ENCODE data around the gene KIAA0040. TPM values are rescaled to one million over a fixed set of nuclear protein-coding genes. Genes with fewer than 3 reads are reported as not detected.

Gene KIAA0040
- polyA plus RNA-seq, 1 donor from 2014 or later = not detected

GRCh38 chr1:175124861-175125260 lies 67.7 kb downstream of the KIAA0040 start:
- Histone ChIP-seq H3K79me2 (replicated peaks; ENCODE audit: insufficient read depth, low read length) (no peaks in the 10 kb centered on the region), H3K27me3 (ENCODE audit: insufficient read depth, low read depth, low read length) (peaks cover 5% of the 10 kb centered on the region), H3F3A (ENCODE audit: insufficient read depth, low read length, poor library complexity, severe bottlenecking) (no peaks in the 10 kb centered on the region), H3K9me3 (ENCODE audit: low read length) (no peaks in the 10 kb centered on the region), H2AFZ (ENCODE audit: low read depth, low read length) (no peak overlapping the region), H4K20me1 (ENCODE audit: insufficient read depth) (no peaks in the 10 kb centered on the region), H3K36me3 (ENCODE audit: insufficient read depth, low read length) (no peaks in the 10 kb centered on the region), H3K9ac (ENCODE audit: low read length) (no peak overlapping the region), H3K9me2 (ENCODE audit: insufficient read depth, low read length) (no peaks in the 10 kb centered on the region), H3K27ac (ENCODE audit: low read length) (no peak overlapping the region), H3K4me2 (ENCODE audit: low read length) (no peak overlapping the region), H3K4me3 (ENCODE audit: low read length) (no peak overlapping the region)
- TF ChIP-seq MXI1 (conservative IDR thresholded peaks at IDR 0.05; ENCODE audit: poor library complexity, severe bottlenecking) = no peak
- no peak for TF ChIP-seq CTCF (IDR thresholded peaks at IDR 0.05; ENCODE audit: poor library complexity, severe bottlenecking)
- TF ChIP-seq SMC3 (conservative IDR thresholded peaks at IDR 0.05; ENCODE audit: poor library complexity) = no peak
- TF ChIP-seq POLR2AphosphoS5 (IDR thresholded peaks at IDR 0.05) = no peak
- TF ChIP-seq EP300 (conservative IDR thresholded peaks at IDR 0.05; ENCODE audit: poor library complexity, severe bottlenecking) = no peak
- no peak for TF ChIP-seq RAD21 (conservative IDR thresholded peaks at IDR 0.05)
- no peak for TF ChIP-seq EZH2 (IDR thresholded peaks at IDR 0.05; ENCODE audit: borderline replicate concordance, insufficient read depth, low read length, poor library complexity, severe bottlenecking)
- TF ChIP-seq REST (IDR thresholded peaks at IDR 0.05; ENCODE audit: borderline replicate concordance) = no peak
- TF ChIP-seq TAF1 (IDR thresholded peaks at IDR 0.05; ENCODE audit: low read depth) = no peak

GRCh38 chr1:175120511-175120910 lies 72.1 kb downstream of the KIAA0040 start:
- Histone ChIP-seq H3K9me2 (ENCODE audit: insufficient read depth, low read length) (no peaks in the 10 kb centered on the region), H3K4me3 (ENCODE audit: low read length) (no peak overlapping the region), H3K79me2 (replicated peaks; ENCODE audit: insufficient read depth, low read length) (no peaks in the 10 kb centered on the region), H3F3A (ENCODE audit: insufficient read depth, low read length, poor library complexity, severe bottlenecking) (no peaks in the 10 kb centered on the region), H3K4me2 (ENCODE audit: low read length) (no peak overlapping the region), H3K36me3 (ENCODE audit: insufficient read depth, low read length) (no peaks in the 10 kb centered on the region), H2AFZ (ENCODE audit: low read depth, low read length) (no peak overlapping the region), H4K20me1 (ENCODE audit: insufficient read depth) (no peaks in the 10 kb centered on the region), H3K9ac (ENCODE audit: low read length) (no peak overlapping the region), H3K27me3 (ENCODE audit: insufficient read depth, low read depth, low read length) (no peaks in the 10 kb centered on the region), H3K9me3 (ENCODE audit: low read length) (no peaks in the 10 kb centered on the region), H3K27ac (ENCODE audit: low read length) (no peak overlapping the region)
- TF ChIP-seq EP300 (conservative IDR thresholded peaks at IDR 0.05; ENCODE audit: poor library complexity, severe bottlenecking) (no peak), CTCF (IDR thresholded peaks at IDR 0.05; ENCODE audit: poor library complexity, severe bottlenecking) (no peak), RAD21 (conservative IDR thresholded peaks at IDR 0.05) (no peak), POLR2AphosphoS5 (IDR thresholded peaks at IDR 0.05) (no peak), MXI1 (conservative IDR thresholded peaks at IDR 0.05; ENCODE audit: poor library complexity, severe bottlenecking) (no peak), EZH2 (IDR thresholded peaks at IDR 0.05; ENCODE audit: borderline replicate concordance, insufficient read depth, low read length, poor library complexity, severe bottlenecking) (no peak), REST (IDR thresholded peaks at IDR 0.05; ENCODE audit: borderline replicate concordance) (no peak), SMC3 (conservative IDR thresholded peaks at IDR 0.05; ENCODE audit: poor library complexity) (no peak), TAF1 (IDR thresholded peaks at IDR 0.05; ENCODE audit: low read depth) (no peak)
